HG02973 (cell line): ENCODE measurements around the gene NSD1.
"Not testable (repeated sequence)": the region's sequence is repeated elsewhere in the genome, so short reads cannot be mapped to it uniquely, and the experiment has no call there.

ENCODE experiments used
- ATAC-seq: cut with Tn5 transposase; IDR thresholded peaks from one replicate; pipeline ENCODE4 v1.9.1; 2021; ENCODE audit warnings: moderate library complexity; ENCODE audit not compliant: unreplicated experiment

NSD1 gene

DNA sequence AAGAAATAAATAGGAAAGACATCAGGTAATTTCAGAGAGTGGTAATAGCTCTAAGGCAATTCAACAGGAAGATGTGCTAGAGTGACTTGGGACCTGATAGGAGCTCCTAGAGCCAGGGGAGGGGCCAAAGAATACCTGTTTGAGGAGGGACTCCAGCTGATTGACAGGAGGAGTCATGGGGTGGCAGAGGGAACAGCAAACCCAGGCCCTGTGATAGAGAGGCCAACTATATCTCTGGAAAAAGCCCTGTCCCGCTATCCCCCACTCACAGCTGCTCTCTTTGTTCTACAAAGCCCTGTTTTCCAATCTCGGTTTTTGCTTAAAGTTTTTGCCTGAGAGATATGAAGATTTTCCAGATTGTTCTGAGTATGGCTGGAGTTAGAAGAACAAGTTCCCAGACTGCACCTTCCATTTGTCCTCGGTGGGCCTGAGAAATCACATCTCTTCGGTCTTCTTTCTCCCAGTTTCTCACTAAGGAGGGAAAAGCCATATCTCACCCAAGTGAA lies 9.0 kb upstream of the NSD1 start:
- ATAC-seq = no peak

DNA sequence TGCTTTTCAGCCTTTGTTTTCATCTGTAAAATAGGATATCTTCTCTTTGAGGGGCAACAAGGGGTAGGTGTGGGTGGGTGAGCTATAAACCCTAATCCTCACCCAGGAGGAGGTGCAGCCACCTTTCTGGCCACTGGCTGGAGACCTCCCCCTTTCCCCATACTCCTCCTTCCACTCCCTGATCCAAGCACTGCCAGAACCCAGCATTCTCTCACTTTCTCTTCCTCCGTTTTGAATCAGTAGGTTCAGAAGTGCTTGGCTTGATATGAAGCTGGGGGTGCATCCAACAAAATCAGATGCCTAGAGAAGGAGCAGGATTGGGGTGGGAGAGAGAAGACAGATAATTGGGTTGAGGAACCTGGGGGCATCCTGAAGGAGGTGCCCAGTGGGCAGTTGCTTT lies 6.8 kb upstream of the NSD1 start:
- ATAC-seq = no peak

DNA sequence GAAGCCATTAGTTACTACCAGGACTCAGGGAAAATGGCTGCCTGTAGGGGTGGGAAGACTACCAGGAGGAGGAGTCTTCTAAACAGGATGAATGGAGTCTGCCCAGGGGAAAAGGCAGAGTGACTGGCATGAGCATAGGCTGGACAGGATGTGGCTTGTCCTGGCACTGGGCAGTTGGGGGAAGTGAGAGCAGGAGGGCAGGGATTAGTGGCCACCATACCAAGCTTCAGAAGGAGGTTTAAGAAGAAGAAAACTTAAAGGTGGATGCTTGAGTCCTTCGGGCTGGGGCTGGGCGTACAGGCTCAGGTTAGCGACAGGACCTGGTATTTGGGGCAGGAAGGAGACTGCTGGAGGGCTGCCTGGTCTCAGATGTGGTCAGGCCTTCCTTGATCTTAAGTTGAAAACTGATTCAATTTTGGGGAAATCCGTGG lies 5.0 kb upstream of the NSD1 start:
- ATAC-seq = no peak

DNA sequence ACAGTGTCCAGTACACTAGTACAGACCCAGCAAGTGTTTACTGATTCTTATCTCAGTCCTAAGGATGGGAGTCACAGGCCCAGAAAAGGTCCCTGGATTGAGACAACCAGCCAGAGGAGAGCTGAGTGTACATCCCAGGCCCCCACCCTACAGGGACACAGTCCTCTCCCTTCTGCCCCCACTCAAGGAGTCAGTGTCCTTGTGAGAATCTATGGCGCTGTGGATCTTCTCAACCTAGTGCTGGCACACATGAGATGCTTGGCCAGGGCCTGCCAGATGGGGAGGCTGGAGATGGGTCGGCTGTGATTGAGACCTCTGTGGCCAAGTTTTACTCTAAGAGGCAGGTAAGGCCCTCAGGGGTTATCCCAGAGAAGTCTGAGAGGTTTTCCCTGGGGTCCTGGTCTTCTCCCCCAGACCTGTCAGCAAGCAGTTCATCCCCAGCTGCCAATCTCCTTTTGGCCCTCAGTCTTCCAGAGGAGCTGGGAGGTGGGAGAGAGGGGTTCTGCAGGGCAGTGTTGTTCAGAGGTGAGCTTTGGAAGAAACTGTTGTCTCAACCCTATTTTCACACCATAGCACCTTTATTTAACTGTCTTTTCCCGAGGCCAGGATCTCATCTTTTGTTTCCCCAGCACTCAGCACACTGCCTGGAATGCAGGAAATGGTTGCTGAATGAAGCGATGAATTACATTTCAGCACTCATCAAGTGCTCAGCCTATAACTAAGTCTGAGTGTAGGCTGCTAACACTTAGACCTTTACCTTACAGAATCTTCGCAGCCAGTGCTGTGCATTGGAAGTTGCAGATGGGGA lies 3.2 kb upstream of the NSD1 start:
- no peak for ATAC-seq

DNA sequence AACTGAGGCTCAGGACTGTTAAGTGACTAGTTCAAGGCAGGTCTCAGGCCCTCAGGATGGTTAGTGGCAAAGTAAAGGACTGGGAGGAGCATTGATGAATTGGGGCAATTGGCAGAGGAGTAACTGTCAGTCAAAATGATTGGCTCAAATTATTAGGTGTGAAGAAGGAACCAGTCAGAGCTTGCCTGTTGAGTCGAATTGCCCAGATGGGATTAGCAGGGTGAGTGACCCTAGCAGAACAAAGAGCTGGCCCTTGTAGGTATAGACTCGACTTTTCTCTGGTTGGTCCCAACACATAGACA lies 2.6 kb upstream of the NSD1 start:
- no peak for ATAC-seq

DNA sequence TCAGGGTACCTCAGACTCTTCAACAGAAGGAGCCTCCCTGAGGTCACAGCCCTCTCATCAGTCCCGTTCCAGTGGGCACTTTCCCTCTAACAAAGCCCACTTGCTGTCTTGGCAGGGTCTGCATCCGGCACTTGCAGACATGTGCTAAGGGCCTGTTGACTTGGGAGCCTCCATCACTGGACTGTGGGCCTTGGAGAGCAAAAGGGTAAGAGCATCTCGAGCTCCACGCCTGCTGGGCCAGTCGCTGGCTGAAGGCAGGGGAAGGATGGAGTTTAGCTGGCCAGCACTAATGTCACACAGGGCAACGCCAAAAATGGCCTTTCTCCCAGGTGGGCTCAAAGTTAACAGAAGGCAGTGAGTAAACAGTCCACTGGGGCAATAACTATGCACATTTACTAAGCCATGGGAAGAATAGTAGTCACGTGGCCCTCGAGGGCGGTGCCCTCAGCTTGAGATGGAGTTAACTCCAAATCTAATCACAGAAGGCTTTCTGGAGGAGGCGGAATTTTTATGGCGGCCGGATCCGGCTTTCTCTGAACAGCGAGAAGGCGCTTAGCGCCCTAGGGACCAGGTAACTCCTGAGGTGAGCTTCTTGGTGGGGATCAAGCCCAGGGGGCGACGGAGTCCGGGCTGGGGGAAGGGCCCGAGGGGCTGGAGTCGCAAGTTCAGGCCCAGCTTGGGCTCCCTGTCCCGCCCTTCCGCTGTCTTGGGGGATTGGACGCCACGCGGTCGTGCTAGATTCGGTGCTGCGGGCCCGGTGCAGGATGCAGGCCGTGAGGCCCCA lies 2.0 kb upstream of the NSD1 start:
- ATAC-seq = no peak

DNA sequence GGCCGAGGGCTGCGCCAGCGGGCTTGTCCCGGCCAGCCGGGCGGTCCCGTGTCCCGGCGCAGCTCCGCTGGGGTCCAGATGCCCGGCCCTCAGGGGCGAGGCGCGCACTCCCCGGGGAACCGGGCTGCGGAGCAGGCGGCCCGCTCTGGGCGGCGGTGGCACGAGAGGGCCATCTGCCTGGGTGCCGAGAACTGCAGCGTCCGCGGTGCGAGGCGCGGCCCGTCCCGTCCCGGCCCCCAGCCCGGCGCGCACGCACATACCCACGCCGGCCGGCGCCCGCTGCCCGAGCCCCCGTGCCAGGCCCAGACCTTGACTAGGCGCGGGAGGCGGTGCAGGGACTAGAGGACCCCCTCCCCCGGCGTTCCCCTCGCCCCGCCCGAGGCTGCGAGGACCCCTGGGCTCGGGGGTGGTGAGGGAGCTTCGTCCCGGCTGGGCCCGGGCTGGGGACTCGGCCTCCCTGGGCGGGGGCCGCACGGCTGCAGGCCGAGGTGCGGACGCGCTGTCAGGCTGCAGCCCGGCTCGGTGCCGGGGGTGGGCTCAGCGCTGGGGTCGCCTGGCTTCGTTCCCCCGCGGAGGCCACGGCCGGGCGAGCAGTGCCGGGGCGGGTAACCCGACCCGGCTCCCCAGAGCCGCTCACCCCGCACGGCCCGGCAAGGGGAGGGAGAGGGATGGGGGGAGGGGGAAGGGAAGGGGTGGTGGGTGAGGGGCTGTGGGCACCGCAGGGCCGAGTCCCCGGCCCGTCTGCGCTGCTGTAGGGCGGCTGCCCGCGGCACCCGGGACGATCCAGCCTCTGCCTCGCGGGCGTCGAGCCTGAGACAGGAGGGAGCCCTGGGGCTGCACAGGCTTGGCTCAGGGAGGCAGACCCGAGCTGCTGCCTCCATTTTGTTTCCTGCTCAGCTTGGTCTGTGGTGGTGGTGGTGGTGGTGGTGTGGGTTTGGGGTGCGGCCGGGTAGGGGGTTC lies 1.2 kb upstream of the NSD1 start:
- peak; percentile 10 for ATAC-seq

DNA sequence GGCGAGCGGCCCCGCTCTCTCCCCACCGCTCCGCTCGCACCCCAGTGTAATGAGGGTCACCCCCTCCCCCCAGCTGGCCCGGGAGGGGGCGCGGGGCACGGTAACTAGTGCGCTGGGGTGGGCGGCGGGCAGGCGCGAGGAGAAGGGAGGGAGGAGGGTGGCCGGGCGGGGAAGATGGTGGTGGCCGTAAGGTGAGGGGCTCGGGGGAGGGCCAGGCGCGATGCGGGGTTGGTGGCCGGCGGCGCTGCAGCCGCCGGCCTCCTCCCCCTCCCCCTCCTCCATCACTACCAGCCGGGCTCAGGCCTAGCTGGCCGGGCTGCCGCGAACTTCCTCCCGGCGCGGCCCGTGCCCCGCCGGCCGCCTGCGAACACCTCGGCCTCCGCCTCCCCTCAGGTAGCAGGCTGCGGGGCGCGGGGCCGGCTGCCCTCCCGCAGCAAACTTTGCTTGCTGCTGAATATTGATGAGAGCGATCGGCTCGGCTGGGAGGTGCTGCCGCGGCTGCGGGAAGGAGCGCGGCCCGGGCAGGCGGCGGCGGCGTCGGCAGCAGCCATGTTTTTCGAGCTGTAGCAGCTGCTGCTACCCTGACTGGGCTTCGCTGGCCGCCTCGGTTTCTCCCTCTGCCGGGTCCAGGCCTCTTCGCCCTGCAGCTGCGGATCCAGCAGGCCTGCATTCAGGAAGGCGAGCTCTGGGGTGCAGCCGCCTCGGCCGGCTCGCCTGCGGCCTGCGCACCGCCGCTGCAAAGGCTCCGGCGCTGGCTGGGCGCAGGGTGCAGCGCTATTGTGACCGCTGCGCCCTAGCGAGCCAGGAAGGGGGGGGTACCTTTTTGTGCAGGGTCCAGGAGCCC lies 502 bp downstream of the NSD1 start:
- ATAC-seq = peak; percentile 21

DNA sequence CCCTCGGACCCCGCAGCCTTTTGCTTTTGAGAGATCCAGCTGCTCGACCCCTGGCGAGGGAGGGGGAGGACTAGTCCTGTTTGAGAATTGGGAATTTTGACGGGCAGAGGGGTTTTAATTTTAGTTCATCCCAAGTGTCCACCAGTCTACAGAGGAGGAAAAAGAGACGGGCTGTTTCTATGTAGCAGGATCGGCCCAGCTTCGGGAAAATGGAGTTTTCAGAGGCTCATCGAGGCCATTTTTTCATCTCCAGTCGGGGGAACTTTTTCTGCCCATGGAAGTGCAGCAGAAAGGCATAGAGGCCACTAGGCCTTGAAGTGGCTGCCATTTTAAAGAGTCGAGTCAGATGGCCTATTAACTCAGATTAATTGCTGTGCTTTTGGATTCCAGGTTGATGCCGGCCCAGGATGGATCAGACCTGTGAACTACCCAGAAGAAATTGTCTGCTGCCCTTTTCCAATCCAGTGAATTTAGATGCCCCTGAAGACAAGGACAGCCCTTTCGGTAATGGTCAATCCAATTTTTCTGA lies 1.2 kb downstream of the NSD1 start:
- ATAC-seq = no peak

DNA sequence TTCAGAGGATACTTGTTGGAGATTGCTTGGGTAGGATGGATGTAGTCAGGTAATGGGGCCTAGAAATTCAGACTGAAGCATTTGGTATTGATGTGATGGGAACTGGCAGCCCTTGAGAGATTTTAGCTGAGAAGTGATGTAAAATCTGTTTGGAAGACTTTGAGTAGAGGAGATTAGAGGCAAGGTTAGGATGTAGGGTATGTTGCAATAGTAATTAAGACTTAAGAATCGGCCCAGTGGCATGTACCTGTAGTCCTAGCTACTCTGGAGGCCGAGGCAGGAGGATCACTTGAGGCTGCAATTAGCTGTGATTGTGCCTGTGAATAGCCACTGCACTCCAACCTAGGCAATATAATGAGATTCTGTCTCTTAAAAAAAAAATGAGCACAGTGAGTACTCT lies 6.7 kb downstream of the NSD1 start:
- no peak for ATAC-seq

DNA sequence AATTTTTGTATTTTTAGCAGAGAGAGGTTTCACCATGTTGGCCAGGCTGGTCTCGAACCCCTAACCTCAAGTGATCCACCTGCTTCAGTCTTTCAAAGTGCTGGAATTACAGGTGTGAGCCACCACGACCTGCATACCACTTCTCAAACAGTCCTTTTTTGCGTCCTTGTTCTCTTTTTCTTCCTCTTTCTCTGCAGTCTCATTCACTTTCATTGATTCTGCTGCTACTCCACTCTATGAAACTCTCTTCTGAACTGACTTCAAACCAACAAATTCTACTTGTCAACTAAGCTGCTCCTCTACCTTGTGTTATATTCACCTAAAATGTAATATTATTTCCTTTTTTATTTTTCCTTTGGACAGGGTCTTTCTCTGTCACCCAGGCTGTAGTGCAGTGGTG lies 7.9 kb downstream of the NSD1 start:
- ATAC-seq = no peak

DNA sequence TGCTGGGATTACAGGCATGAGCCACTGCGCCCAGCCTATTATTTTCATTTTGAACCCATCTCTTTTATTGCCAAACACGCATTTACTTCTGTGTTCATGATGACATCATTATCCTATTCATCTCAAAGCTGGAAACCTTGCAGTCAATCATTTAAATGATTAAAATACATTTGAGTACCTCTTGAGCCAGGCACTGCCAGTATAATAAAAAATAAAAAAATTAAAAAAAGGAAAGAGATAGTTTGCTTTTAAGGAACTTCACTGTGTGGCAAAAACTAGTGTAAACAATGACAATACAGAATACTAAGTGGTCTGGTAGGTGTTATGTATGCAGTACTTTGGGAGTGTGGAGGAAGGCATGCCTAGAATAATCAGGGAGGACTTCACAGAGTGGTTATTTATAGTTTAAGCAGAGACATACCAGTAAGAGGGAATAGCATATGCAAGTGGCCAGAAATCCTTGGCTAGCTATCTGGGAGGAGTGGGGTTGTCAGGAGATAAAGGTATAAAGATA lies 8.6 kb downstream of the NSD1 start:
- ATAC-seq = no peak

DNA sequence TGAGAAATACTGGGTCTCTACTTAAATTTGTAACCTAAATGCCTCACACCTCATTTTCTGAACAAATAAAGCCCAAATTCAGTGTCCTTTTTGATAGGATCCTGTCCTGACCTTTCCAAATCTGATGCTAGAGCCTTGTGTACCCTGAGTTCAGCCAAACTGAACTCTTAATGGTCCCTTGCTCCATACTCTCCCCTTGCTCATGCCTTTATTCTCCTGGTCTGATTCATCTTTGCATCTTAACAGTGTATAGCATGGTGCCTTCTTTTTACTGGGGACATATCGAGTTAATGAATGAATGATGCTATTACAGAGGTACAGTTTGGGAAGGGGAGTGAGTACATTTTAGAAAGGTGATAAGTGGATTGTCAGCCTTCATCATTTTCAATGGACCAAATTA lies 9.2 kb downstream of the NSD1 start:
- no peak for ATAC-seq

DNA sequence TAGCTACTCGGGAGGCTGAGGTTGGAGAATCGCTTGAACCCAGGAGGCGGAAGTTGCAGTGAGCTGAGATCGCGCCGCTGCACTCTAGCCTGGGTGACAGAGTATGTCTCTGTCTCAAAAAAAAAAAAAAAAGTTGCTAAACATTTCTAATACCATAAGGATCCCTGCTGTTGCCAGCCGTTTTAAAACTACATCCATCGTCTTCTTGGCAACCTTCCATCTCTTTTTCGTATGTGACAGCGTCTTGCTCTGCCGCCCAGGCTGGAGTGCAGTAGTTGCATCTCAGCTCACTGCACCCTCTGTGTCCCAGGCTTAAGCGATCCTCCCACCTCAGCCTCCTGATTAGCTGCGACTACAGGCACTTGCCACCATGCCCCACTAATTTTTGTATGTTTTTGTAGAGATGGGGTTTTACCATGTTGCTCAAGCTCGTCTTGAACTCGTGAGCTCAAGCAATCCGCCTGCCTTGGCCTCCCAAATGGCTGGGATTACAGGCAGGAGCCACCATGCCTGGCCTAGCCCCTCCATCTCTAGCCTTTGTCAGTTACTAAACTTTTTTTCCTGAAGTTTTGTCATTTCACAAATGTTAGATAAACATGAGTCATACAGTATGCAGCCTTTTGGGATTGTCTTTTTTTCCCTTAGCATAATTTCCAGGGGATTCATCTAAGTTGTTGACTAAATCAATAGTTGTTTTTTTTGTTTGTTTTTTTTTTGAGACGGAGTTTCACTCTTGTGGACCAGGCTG lies 13.5 kb downstream of the NSD1 start:
- ATAC-seq = no peak

DNA sequence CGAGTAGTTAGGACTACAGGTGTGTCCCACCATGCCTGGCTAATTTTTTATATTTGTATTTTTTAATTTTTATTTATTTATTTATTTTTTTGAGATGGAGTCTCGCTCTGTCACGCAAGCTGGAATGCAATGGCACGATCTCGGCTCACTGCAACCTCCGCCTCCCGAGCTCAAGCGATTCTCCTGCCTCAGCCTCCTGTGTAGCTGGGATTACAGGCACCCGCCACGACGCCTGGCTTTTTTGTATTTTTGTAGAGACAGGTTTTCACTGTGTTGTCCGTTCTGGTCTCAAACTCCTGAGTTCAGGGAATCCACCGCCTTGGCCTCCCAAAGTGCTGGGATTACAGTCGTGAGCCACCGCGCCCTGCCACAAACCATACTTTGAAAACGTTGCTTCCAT lies 16.5 kb downstream of the NSD1 start:
- ATAC-seq = not testable (repeated sequence)

DNA sequence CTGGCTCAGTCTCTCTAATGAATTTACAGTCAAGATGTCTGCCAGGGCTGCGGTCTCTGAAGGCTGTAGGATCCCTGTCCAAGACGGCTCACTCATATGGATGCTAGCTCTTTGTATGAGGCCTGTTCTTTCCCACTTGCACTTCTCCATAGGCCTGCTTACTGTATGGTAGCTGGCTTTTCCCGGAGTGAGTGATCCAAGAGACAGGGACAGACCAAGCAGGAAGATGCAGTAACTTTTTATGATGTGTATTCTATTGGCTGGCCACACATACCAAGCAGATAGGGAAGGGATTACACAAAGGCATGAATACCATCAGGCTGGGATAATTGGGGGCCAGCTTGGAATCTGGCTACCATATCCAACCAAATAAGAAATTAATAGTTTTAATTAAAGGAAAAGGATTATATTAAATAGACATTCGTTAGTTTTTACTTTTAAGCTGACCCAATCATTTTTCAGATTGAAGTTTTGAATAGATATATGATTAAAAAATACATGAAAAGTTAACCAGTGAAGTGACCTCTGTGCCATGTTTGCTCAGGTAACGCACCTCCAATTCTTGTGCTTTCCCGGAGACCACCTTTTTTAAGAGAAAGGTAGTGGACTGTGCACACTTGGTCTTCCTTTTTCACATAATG lies 20.6 kb downstream of the NSD1 start:
- ATAC-seq = no peak

DNA sequence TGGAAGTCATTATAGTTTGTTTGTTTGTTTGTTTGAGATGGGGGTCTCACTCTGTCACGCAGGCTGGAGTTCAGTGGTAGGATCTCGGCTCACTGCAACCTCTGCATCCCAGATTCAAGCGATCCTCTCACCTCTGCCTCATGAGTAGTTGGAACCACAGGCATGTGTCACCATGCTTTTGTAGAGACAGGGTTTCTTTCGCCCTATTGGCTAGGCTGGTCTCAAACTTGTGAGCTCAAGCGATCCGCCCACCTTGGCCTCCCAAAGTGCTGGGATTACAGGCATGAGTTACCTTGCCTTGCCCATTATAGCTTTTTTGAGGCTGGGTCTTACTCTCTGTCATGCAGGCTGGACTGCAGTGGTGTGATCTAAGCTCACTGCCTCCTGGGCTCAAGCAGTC lies 28.8 kb downstream of the NSD1 start:
- ATAC-seq = no peak

DNA sequence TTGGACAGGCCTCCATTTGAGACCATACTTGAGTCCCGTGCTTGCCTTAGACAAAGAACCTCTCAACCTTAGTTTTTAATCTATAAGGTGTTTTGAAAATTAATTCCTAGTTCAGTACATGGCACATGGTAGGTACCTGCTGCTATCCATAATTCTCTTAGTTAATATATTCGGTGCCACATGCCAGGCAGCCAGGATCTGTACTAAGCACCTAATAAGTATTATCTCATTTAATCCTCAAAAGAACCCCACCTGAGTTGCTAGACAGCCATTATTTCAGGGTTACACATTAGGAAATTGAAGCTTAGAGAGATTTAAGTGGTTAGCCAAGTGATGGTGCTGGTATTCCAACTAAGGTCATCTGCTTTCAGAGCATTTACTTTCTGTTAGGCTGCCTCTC lies 29.9 kb downstream of the NSD1 start:
- no peak for ATAC-seq

DNA sequence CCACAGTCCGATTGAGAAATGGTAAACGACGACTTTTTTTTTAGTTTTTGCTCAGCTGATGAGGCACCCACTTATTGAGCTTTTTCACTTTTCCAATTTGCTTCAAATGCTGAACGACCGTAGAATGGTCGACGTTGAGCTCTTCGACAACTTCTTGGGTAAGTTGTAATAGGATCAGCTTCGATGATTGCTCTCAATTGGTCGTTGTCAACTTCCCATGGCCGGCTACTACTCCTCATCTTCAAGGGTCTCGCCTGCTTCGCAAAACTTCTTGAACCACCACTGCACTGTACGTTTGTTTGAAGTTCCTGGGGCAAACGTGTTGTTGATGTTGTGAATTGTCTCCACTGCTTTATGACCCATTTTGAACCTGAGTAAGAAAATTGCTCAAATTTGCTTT lies 35.7 kb downstream of the NSD1 start:
- no peak for ATAC-seq
